ENCODE results near the gene TROAP.

GRCh38 chr12:49366096-49366651 is 43.1 kb downstream of the TROAP start:
- no peak for TF ChIP-seq CTCF (IDR thresholded peaks at IDR 0.05)
- TF ChIP-seq EP300 (IDR thresholded peaks at IDR 0.05): no peak

All from ovary (tissue), 3 donors.